ENCODE measurements around the gene RAB3D. TPM values are rescaled to one million over a fixed set of nuclear protein-coding genes. Genes with fewer than 3 reads are reported as not detected.

RAB3D gene
- total RNA-seq, 6 experiments from 2014 or later, result 2.7 to 4.5 (median 4.0) TPM

DNA sequence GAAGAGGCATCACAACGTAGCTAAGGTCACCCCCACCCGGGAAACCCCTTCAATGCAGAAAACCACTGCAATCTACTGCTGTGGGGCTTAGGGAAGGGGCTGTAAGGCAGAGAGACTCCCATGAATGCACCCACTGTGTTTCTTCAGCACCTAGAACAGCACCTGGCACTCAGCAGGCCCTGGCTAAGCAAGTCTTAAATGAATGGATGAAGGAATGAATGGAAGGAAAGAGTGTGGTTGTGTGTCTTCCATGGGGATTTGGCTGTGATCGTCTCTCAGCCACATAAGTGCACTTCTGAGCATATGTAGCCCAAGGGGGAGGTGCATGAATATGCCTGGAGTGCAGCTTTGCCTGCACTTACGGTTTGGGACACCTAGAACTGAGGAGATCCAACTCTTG, 9.7 kb upstream of the RAB3D start:
- Histone ChIP-seq H3K36me3 (no peaks in the 10 kb centered on the region), H3K9me3 (no peaks in the 10 kb centered on the region), H3K27me3 (no peaks in the 10 kb centered on the region), H3K27ac (no peak overlapping the region), H3K4me1 (peaks cover 0 to 18% (median 1%) of the 10 kb centered on the region in 4 donors), H3K4me3 (no peak overlapping the region)
- no peak for TF ChIP-seq POLR2A (IDR thresholded peaks at IDR 0.05)
- no peak for TF ChIP-seq CTCF (IDR thresholded peaks at IDR 0.05)
- intact Hi-C loops (cut with DNase I), result no loop called here
- WGBS (ENCODE audit: insufficient coverage, low coverage, low lambda C conversion rate, missing lambda C conversion rate), result 88% methylated on average over 2 of the region's 4 CpGs
- DNase-seq (no peak), ATAC-seq (no peak)

GRCh38 chr19:11347546-11348039, 8.1 kb upstream of the RAB3D start:
- H3K27me3 ChIP-seq, result no peaks in the 10 kb centered on the region
- intact Hi-C loops (cut with DNase I), result no loop called here
- no peak for ATAC-seq
- H3K27ac ChIP-seq, result no peak overlapping the region
- TF ChIP-seq POLR2A (IDR thresholded peaks at IDR 0.05) (no peak), CTCF (IDR thresholded peaks at IDR 0.05) (no peak)
- no peak for DNase-seq
- H3K4me3 ChIP-seq, result no peak overlapping the region
- H3K36me3 ChIP-seq, result peaks cover 0 to 4% (median 0%) of the 10 kb centered on the region in 4 donors
- 73% methylated on average over 3 of the region's 7 CpGs for WGBS (ENCODE audit: insufficient coverage, low coverage, low lambda C conversion rate, missing lambda C conversion rate)
- no peaks in the 10 kb centered on the region for H3K9me3 ChIP-seq
- peaks cover 0 to 26% (median 6%) of the 10 kb centered on the region in 4 donors for H3K4me1 ChIP-seq

DNA sequence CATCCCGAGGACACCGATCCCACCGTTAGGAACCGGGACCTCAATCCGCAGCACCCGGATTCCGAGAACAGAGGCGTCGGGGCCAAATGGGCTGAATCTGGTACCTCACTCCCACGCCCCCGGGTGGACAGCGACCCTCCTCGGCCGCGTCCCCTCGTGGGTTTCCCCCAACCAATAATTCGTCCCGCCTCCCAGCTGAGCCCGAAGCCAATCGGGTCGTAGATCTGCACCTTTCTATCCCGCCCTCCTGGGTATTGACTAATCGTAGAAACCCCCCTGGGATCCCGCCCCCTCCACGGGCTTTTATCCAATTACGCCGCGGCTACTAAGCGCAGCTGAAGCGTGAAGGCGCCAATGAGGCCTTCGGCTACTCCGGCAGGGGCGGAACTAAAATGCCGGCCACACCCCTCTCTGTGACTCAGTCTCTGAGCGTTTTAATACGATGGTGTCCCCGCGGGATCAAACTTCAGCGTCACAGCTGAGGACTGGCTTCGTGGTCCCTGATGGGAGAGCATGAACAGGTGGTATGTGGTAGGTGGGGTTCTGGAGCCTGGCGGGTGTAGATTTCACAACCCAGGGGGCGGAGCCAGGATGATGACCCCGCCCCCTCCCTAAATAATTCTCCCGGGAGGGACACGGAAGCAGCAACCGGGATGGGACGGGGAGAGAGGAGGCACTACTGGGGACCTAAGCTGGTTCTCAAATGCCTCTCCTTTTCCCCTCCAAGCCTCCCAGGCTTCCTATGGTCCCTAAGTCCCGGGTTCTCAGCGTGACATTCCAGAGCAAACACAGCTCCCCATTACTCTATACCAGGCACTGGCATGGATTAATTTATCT, 6.9 kb upstream of the RAB3D start, which contains the start of the genes CCDC159 and TMEM205:
CCDC159 (plus strand) TSS at position 416 of the 837 bp plus-strand sequence; CDS start at position 504, 88 bp downstream.
TMEM205 (minus strand) TSS at position 165 of the 837 bp plus-strand sequence. CDS start 649 bp downstream, outside the sequence.
- TF ChIP-seq POLR2A (IDR thresholded peaks at IDR 0.05) (peak; percentile 83), CTCF (IDR thresholded peaks at IDR 0.05) (no peak)
- intact Hi-C loops (cut with DNase I), result no loop called here

DNA sequence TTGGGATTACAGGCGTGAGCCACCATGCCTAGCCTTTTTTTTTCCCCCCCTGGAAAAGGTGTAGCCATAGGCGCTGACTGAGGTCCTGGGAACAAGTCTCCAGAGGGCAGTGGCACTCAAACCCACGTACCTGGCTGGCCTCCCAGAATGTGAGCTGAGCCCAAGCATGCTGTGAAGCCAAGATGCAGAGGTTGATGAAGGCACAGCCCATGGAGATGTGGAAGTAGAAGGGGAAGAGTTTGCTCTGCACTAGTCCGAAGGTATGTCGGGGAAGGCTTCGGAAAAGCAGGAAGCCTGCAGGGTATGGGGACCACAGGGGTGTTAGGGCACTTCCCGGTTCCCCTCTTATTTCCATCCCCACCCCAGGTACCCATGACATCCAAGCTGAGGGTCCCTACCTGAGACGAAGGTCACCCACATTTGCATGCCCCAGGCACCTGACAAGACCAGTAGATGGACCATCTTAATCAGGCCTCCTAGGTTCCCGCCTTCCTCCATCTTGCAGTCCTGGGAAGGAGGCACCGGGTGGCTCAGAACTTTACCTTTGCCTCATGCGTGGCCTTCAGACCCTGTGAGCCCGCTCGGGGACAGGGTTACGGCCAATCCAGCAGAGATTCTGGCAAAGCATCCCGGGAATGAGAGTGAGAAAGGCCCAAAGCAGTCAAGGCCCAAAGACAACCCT, 5.8 kb upstream of the RAB3D start:
- TF ChIP-seq CTCF (IDR thresholded peaks at IDR 0.05) (no peak), POLR2A (IDR thresholded peaks at IDR 0.05) (no peak)
- 13% methylated on average over 6 of the region's 15 CpGs for WGBS (ENCODE audit: insufficient coverage, low coverage, low lambda C conversion rate, missing lambda C conversion rate)
- H3K4me3 ChIP-seq, result peak overlapping the region; percentile 62 to 80 (median 64)
- peaks cover 0 to 26% (median 6%) of the 10 kb centered on the region in 4 donors for H3K4me1 ChIP-seq
- H3K27me3 ChIP-seq, result no peaks in the 10 kb centered on the region
- intact Hi-C loops (cut with DNase I), result no loop called here
- DNase-seq (peak in 2 of 3 donors; percentile 58 to 80), ATAC-seq (peak in 3 of 4 donors; percentile 6 to 22 (median 19))
- no peaks in the 10 kb centered on the region for H3K9me3 ChIP-seq
- H3K27ac ChIP-seq, result peak overlapping the region in 2 of 3 donors; percentile 58 to 77
- H3K36me3 ChIP-seq, result peaks cover 0 to 10% (median 2%) of the 10 kb centered on the region in 4 donors

More for the DNA sequence above, 6.9 kb upstream of the RAB3D start, which contains the start of the genes CCDC159 and TMEM205:
- Histone ChIP-seq H3K4me1 (peaks cover 0 to 26% (median 6%) of the 10 kb centered on the region in 4 donors), H3K9me3 (no peaks in the 10 kb centered on the region), H3K4me3 (peak within 1 kb of the TSS; percentile 62 to 80 (median 64)), H3K36me3 (peaks cover 0 to 10% (median 2%) of the 10 kb centered on the region in 4 donors), H3K27me3 (no peaks in the 10 kb centered on the region), H3K27ac (peak within 1 kb of the TSS; percentile 58 to 77 (median 68))
- WGBS (ENCODE audit: insufficient coverage, low coverage, low lambda C conversion rate, missing lambda C conversion rate), result under 1% methylated on average over 19 of the region's 50 CpGs
- peak; percentile 98 to 99 (median 99) for DNase-seq
- ATAC-seq, result peak; percentile 88 to 94 (median 92)

Data from right lobe of liver (tissue), 6 donors.